Activated T-helper 9 cell treated with anti-CD3 and anti-CD28 coated beads, Interleukin-2, amount 50 U/mL, for 16 hours (primary cell): Measurements from ENCODE around the gene DCC.

Experiments used
- DNase-seq: peaks from one replicate; pipeline ENCODE4 v3.0.0-alpha.2; 2020; ENCODE audit warnings: low read depth

The DCC gene

GRCh38 chr18:52824126-52824525 is 484.1 kb downstream of the DCC start:
- DNase-seq: no peak

DNA sequence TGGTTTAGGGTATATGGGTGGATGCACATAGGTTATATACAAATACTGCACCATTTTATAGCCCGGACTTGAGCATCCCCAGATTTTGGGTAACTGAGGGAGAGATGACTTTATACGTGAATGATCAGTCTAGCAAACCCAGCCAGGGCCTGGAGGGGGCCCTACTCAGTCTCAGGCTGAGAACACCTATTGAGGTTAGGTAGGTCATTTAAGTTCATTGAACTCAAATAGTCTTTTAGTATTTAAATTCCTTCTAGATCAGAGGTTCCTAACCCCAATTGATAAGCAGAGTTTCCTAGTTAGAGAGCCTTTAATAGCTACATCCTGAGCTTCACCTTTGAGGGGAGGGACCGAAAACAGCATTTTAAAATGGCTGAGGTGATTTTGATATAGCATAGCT is 487.0 kb downstream of the DCC start:
- no peak for DNase-seq

- no peak for DNase-seq
These were observed 489.3 kb downstream of the DCC start for GRCh38 chr18:52829320-52829719.

DNA sequence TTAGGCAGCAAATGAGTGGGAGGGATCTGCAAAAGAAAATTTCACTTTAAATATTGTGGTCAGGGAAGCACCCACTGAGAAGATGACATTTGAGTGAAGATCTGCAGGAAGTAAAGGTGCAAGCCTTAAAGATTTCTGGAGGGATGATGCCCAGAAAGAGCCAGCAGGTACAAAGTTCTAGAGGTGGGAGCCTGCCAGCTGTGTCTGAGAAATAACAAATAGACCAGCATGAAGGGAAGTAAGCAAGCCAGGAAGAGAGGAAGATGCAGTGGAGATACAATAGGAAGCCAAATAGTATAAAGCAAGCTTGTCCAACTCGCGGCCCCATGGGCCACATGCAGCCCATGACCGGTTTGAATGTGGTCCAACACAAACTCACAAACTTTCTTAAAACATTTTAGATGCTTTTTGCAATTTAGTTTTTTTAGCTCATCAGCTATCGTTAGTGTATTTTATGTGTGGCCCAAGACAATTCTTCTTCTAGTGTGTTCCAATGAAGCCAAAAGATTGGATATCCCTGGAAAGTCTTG is 489.9 kb downstream of the DCC start:
- no peak for DNase-seq

DNA sequence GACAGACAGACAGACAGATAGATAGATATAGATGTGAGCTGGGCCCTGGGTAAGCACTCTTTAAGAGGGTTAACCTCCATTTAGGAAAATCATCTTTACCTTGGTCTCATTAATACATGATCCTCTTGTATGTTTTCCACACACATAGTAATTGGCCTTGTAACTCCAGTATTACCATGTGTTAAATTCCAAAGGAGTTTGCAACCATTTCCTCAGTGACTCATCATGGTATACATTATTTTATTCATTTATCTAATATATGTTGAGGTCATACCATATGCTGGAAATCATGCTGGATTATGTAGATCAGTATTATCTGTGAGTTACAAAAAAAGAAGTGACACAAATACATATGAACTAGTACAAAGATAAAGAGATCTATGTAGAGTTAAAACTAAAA is 504.3 kb downstream of the DCC start:
- no peak for DNase-seq

- no peak for DNase-seq
These were observed 505.0 kb downstream of the DCC start for GRCh38 chr18:52845036-52845435.

DNA sequence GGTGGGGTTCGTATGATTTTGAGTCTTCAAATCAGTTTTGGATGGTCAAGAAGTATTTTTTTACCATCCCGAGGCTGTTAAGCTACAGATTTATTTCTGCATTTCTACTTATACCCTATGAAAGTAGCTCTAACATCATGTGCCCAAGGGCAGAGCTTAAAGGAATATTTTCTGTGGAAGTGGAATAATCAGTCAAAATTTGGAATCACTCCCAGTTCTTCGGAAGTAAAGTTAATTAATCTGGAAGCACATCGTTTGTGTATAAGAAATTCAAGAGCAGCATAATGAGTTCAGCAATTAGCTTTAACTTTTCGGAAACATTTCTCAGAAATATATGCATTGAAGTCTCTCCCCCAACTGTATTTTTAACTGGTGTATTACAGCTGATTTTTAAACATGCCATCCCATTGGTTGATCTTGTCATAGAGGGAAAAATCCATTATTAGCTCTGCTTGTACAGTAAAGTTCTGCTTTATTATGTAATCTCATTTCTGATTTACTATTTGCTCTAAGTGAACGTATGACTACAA is 510.1 kb downstream of the DCC start:
- DNase-seq: no peak

GRCh38 chr18:52861558-52861957 is 521.6 kb downstream of the DCC start:
- no peak for DNase-seq

- no peak for DNase-seq
These were observed 529.4 kb downstream of the DCC start for GRCh38 chr18:52869349-52869923.

DNA sequence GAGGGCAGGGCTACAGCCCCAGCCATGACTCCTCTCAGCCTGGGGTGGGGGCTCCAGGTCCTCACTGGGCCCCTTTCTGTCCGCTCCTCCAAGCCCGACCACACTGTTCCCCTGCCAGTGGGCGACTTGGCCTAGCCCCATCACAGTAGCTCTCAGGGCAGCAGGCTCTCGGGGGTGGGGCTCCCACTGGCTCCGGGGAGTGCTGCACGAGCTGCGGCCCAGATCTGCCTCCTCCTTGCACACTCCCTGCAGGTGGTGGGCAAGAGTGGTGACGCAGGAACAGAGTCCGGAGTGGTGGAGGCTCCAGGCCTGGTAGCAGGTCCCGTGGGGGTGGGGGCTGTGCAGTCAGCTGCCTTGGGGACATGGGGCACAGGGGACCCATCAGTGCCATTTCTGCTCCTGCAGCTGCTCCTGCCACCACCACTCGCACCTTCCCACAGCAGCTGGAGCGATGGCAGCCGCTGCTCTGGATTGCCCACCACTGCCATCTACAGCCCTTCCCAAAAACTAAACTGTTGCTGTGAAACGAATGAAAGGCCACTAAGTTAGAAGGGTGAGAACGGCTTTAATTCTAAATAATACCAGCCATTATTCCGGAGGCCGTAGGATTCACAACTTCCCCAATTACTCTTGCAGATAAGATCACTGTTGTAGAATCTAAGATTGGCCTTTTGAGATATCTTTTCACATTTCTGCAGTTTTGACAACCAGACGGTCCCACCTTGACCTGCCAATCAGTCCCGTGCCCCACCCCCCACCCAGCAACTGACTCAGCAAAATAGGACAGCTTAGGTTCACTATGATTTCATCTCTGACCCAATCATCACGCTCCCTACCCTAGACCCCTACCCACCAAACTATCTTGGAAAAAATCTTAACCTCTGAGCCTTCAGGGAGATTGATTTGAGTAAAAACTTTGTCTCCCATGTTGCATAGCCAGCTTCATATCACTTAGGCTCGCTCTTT is 530.2 kb downstream of the DCC start:
- no peak for DNase-seq

DNA sequence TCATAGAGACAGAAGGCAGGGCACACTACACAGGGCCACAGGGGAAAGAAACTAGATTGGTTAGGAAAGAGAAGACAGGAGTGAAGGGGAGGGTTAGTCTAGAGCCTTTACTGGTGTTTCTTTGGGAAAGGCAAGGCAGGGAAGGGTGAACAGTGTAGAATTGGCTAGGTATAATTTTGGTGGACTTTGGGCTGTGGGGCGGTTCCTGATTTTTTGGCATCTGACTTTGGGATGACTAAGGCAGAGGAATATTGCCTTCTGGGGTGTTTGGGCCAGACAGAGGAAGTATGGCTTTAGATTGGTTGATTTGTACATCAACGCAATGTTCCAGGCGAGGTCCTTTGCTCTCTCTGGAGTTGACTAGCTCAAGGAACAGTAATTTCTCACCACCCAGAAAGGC is 534.8 kb downstream of the DCC start:
- no peak for DNase-seq

GRCh38 chr18:52875725-52876124 is 535.7 kb downstream of the DCC start:
- DNase-seq: no peak

DNA sequence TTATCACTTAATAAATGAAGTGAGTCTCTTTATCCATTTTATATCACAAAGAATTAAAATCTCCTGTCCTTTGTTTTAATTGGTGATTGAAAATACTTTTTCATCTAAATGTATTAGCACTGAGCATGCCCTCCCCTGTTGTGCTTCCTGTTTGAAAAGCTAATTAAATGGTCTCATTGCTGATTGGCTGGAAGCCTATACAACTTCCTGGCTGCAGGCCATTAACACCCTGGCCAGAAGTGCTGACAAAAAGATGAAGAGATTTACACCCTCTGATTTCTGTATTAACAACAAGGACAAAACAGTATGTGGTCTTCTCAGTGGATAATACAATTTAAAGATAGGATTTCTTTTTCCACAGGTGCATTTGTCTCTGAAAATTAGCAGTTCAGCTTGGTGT is 548.0 kb downstream of the DCC start:
- DNase-seq: no peak

GRCh38 chr18:52894801-52895200 is 554.8 kb downstream of the DCC start:
- DNase-seq: no peak

- no peak for DNase-seq
These were observed 557.9 kb downstream of the DCC start for GRCh38 chr18:52897611-52898484.

GRCh38 chr18:52898485-52899058 is 558.6 kb downstream of the DCC start:
- DNase-seq: no peak

- no peak for DNase-seq
These were observed 562.2 kb downstream of the DCC start for GRCh38 chr18:52902188-52902587.

DNA sequence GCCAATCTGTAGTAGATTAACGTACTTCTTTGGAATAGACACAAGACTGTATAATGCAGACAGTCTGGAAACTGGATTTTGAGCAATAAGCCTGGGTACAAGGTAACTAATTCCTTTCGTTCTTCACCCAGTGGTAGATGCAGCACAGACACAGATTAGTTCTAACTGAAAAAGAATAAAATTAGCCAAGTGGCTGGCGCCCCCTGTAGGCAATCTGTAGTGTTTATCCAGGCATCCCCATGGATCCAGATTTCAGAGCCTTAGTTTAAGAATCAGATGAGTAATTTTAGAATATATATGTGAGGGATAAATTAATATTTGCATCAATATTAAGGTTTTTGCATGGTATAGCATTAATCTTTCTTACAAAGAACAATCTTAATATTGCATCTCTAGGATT is 563.9 kb downstream of the DCC start:
- no peak for DNase-seq

- no peak for DNase-seq
These were observed 567.7 kb downstream of the DCC start for GRCh38 chr18:52907543-52908308.

DNA sequence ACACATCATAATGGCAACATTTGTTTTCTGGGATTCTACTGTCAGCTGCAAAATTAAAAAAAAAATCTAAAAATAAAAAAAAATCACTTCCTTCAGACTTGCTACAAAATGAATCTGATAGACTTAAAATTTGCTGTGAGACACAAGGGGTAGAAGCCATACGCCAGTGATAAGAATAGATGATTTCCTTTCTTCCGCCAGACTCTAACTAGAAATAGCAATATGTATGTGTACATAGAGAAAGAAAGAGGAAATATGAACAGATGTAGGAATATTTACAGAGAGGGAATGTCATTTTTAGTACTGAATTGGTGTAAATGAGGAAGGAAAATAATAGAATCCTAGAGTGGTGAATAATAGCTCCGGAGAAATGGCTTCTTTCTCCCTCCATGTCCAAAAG is 574.2 kb downstream of the DCC start:
- no peak for DNase-seq

- DNase-seq: no peak
These were observed 580.7 kb downstream of the DCC start for GRCh38 chr18:52920665-52921064.
